ENCODE measurements around the gene STBD1. TPM values are rescaled to one million over a fixed set of nuclear protein-coding genes. Genes with fewer than 3 reads are reported as not detected.

Gene STBD1
- total and polyA plus RNA-seq, 2 of the 4 experiments (the other 2 are of a cell fraction) = 1.7 to 3.0 TPM

GRCh38 chr4:76312457-76312856, 5.9 kb downstream of the STBD1 start:
- BruUV-seq (replicated peaks) = no TSS peak
- Histone ChIP-seq H3K4ac (ENCODE audit: low read depth, low read length) (no peak overlapping the region), H2AFZ (replicated peaks; ENCODE audit: low read length, poor library complexity) (no peak overlapping the region), H4K5ac (ENCODE audit: low read depth, low read length) (no peak overlapping the region), H3K4me2 (ENCODE audit: low read depth, low read length) (no peak overlapping the region), H3K14ac (replicated peaks; ENCODE audit: low read depth, low read length) (no peak overlapping the region), H2AK5ac (ENCODE audit: low read depth, low read length) (no peak overlapping the region), H3K18ac (ENCODE audit: low read depth, low read length) (no peak overlapping the region), H4K91ac (ENCODE audit: insufficient read depth, low read depth, low read length) (no peak overlapping the region), H4K8ac (ENCODE audit: low read depth in 2 of 2, low read length in 2 of 2) (no peak overlapping the region), H2BK15ac (ENCODE audit: low read depth, low read length) (no peak overlapping the region), H3K27me3 (ENCODE audit: control insufficient read depth, insufficient read depth, low read length) (no peaks in the 10 kb centered on the region), H3K9me1 (ENCODE audit: insufficient read depth, low read length) (peaks cover 12% of the 10 kb centered on the region; the same call in 1 of the 2 replicates), H3K36me3 (ENCODE audit: control insufficient read depth, insufficient read depth, low read length) (peaks cover 8% of the 10 kb centered on the region), H3K4me3 (ENCODE audit: insufficient read depth, low read depth, low read length) (no peak overlapping the region), H2BK120ac (ENCODE audit: low read depth, low read length) (no peak overlapping the region), H3K4me1 (ENCODE audit: control insufficient read depth, insufficient read depth, low read length) (peaks cover 5% of the 10 kb centered on the region; the same call in 1 of the 2 replicates), H3K23ac (ENCODE audit: low read depth, low read length) (no peak overlapping the region), H3K27ac (ENCODE audit: insufficient read depth, low read length) (no peak overlapping the region), H3K79me1 (ENCODE audit: low read depth in 1 of 2, low read length in 2 of 2) (peaks cover 12 to 21% of the 10 kb centered on the region in 2 experiments; a peak in 3 of 4 replicates), H3K9ac (ENCODE audit: low read depth, low read length) (no peak overlapping the region), H3K9me3 (ENCODE audit: control insufficient read depth, insufficient read depth, low read length) (peaks cover 2% of the 10 kb centered on the region), H2BK20ac (ENCODE audit: low read depth, low read length) (no peak overlapping the region), H2BK5ac (ENCODE audit: low read depth, low read length, poor library complexity, severe bottlenecking) (no peak overlapping the region), H4K20me1 (ENCODE audit: insufficient read depth, low read length) (no peaks in the 10 kb centered on the region; the same call in 1 of the 2 replicates), H2AK9ac (replicated peaks; ENCODE audit: low read depth, low read length, poor library complexity) (no peak overlapping the region), H3K56ac (ENCODE audit: extremely low read depth, insufficient read depth, low read length) (no peak overlapping the region)
- dilution Hi-C loops (cut with HindIII; ENCODE audit: low sequenced_read_pairs, unreplicated experiment) = no loop called here
- no peak for ATAC-seq (ENCODE audit: low read depth)
- ChIA-PET POLR2A (ENCODE audit: unreplicated experiment) (no interaction called here), CTCF (interaction anchor here (0.5 to 1.2 kb wide), 2 partner anchors 11 to 65 kb away, joined by 3 read pairs; no protein-coding TSS in a partner anchor)
- no CpG with 5 or more reads among the region's 1 CpG for WGBS, 2 experiments (ENCODE audit: extremely low coverage in 2 of 2, insufficient read length in 1 of 2)
- no peak for TF ChIP-seq RCOR1 (IDR thresholded peaks at IDR 0.05; ENCODE audit: insufficient replicate concordance, low read length)
- TF ChIP-seq, protein P1, sequence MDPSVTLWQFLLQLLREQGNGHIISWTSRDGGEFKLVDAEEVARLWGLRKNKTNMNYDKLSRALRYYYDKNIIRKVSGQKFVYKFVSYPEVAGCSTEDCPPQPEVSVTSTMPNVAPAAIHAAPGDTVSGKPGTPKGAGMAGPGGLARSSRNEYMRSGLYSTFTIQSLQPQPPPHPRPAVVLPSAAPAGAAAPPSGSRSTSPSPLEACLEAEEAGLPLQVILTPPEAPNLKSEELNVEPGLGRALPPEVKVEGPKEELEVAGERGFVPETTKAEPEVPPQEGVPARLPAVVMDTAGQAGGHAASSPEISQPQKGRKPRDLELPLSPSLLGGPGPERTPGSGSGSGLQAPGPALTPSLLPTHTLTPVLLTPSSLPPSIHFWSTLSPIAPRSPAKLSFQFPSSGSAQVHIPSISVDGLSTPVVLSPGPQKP (IDR thresholded peaks at IDR 0.05; ENCODE audit: borderline replicate concordance, low read depth, low read length) = no peak
- DNase-seq = no peak
- in situ Hi-C loops (cut with MboI; ENCODE audit: low sequenced_read_pairs) = no loop called here
- intact Hi-C loops (cut with micrococcal nuclease) = no loop called here

Measured in IMR-90 (cell line).